NB4 (cell line): ENCODE results near the gene DTX3.

Experiments used
- POLR2A ChIP-seq: IDR thresholded peaks from 2 replicates; pipeline ENCODE4 v1.6.1; 2011; ENCODE audit warnings: mild to moderate bottlenecking; ENCODE audit not compliant: insufficient read length; ENCODE audit errors: extremely low read depth
- TF ChIP-seq, protein P1 (sequence below): IDR thresholded peaks from one replicate; pipeline ENCODE4 v1.5.1; 2012; ENCODE audit warnings: low read depth, low read length
- TF ChIP-seq, protein P2 (sequence below): IDR thresholded peaks from 2 replicates; pipeline ENCODE4 v1.6.1; 2011; ENCODE audit warnings: low read depth, low read length

DNA sequence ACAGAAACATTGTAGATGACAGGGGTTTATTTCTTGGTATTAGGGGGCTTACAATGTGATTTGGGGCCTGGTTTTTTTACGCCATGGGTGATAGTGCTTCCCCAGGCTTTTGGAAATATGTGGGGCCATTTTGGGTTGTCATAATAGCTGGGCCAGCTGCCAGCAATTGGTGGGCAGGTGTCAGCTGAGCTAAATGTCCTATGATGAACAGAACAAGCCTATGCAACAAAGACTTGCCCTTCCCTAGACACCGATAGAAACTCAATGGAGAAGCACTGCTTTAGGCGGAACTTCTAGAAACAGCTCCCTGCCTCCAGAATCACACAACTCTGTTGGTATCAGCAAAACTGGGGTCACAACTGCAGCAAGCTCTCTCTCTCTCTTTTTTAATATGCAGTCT lies 33.5 kb downstream of the DTX3 start:
- TF ChIP-seq, protein P1, sequence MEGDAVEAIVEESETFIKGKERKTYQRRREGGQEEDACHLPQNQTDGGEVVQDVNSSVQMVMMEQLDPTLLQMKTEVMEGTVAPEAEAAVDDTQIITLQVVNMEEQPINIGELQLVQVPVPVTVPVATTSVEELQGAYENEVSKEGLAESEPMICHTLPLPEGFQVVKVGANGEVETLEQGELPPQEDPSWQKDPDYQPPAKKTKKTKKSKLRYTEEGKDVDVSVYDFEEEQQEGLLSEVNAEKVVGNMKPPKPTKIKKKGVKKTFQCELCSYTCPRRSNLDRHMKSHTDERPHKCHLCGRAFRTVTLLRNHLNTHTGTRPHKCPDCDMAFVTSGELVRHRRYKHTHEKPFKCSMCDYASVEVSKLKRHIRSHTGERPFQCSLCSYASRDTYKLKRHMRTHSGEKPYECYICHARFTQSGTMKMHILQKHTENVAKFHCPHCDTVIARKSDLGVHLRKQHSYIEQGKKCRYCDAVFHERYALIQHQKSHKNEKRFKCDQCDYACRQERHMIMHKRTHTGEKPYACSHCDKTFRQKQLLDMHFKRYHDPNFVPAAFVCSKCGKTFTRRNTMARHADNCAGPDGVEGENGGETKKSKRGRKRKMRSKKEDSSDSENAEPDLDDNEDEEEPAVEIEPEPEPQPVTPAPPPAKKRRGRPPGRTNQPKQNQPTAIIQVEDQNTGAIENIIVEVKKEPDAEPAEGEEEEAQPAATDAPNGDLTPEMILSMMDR = no peak
- TF ChIP-seq, protein P2, sequence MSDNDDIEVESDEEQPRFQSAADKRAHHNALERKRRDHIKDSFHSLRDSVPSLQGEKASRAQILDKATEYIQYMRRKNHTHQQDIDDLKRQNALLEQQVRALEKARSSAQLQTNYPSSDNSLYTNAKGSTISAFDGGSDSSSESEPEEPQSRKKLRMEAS = no peak
- TF ChIP-seq POLR2A = no peak
